ENCODE data around the gene BRDT.

Gene BRDT

GRCh38 chr1:91919962-91920361 lies 29.2 kb upstream of the BRDT start:
- TF ChIP-seq CTCF (IDR thresholded peaks at IDR 0.05; ENCODE audit: borderline replicate concordance, insufficient read depth, low read depth, low read length): no peak

GRCh38 chr1:91924146-91924545 lies 25.1 kb upstream of the BRDT start:
- no peak for TF ChIP-seq CTCF (IDR thresholded peaks at IDR 0.05; ENCODE audit: borderline replicate concordance, insufficient read depth, low read depth, low read length)
- no peak overlapping the region for H3K4me3 ChIP-seq (ENCODE audit: low read depth, low read length)

More at GRCh38 chr1:91919962-91920361, 29.2 kb upstream of the BRDT start:
- H3K4me3 ChIP-seq (ENCODE audit: low read depth, low read length): no peak overlapping the region

- H3K4me3 ChIP-seq (ENCODE audit: low read depth, low read length): no peak overlapping the region
- TF ChIP-seq CTCF (IDR thresholded peaks at IDR 0.05; ENCODE audit: borderline replicate concordance, insufficient read depth, low read depth, low read length): no peak
Measured at GRCh38 chr1:91925644-91926435, 23.4 kb upstream of the BRDT start.

- H3K4me3 ChIP-seq (ENCODE audit: low read depth, low read length): no peak overlapping the region
- no peak for TF ChIP-seq CTCF (IDR thresholded peaks at IDR 0.05; ENCODE audit: borderline replicate concordance, insufficient read depth, low read depth, low read length)
Measured at GRCh38 chr1:91928026-91928425, 21.2 kb upstream of the BRDT start.

- H3K4me3 ChIP-seq (ENCODE audit: low read depth, low read length): no peak overlapping the region
- no peak for TF ChIP-seq CTCF (IDR thresholded peaks at IDR 0.05; ENCODE audit: borderline replicate concordance, insufficient read depth, low read depth, low read length)
Measured at GRCh38 chr1:91929250-91929649, 20.0 kb upstream of the BRDT start.

- H3K4me3 ChIP-seq (ENCODE audit: low read depth, low read length): no peak overlapping the region
- no peak for TF ChIP-seq CTCF (IDR thresholded peaks at IDR 0.05; ENCODE audit: borderline replicate concordance, insufficient read depth, low read depth, low read length)
Measured at GRCh38 chr1:91937613-91938012, 11.6 kb upstream of the BRDT start.

GRCh38 chr1:91940496-91940895 lies 8.7 kb upstream of the BRDT start:
- TF ChIP-seq CTCF (IDR thresholded peaks at IDR 0.05; ENCODE audit: borderline replicate concordance, insufficient read depth, low read depth, low read length): no peak
- no peak overlapping the region for H3K4me3 ChIP-seq (ENCODE audit: low read depth, low read length)
